Left ventricle myocardium inferior (tissue), 1 donor: ENCODE measurements around the gene AGTR1. TPM values are rescaled to one million over a fixed set of nuclear protein-coding genes. Genes with fewer than 3 reads are reported as not detected.

Source experiments
- DNase-seq: peaks from one replicate; pipeline ENCODE4 v3.0.0-alpha.2; 2020
- H3K27ac ChIP-seq: fragments of 200-600 bp; replicated peaks from 2 replicates; pipeline ENCODE4 v1.8.0; 2021
- H3K27me3 ChIP-seq: fragments of 200-600 bp; 2 replicates; pipeline ENCODE4 v1.8.0; 2021; ENCODE audit warnings: low read depth
- H3K36me3 ChIP-seq: fragments of 200-600 bp; 2 replicates; pipeline ENCODE4 v1.8.0; 2021
- H3K4me1 ChIP-seq: fragments of 200-600 bp; 2 replicates; pipeline ENCODE4 v1.8.0; 2021
- H3K4me3 ChIP-seq: fragments of 200-600 bp; 2 replicates; pipeline ENCODE4 v1.8.0; 2021; ENCODE audit warnings: mild to moderate bottlenecking, moderate library complexity
- H3K9me3 ChIP-seq: fragments of 200-600 bp; replicated peaks from 2 replicates; pipeline ENCODE4 v1.8.0; 2021
- CTCF ChIP-seq: fragments of 200-600 bp; IDR thresholded peaks from 2 replicates; pipeline ENCODE4 v1.8.0; 2021; ENCODE audit warnings: antibody characterized with exemption, mild to moderate bottlenecking, borderline replicate concordance
- intact Hi-C: fragments of 100-400 bp; cut with micrococcal nuclease; formaldehyde crosslinking; loops from one replicate; pipeline ENCODE4 v1.11.0; 2022
- long read RNA-seq: library from polyadenylated mRNA; unstranded; transcript quantifications from one replicate; pipeline ENCODE4 v2.0.0, GENCODE V29; 2021
- total RNA-seq: library from RNA; stranded (reverse); fragmentation: NEBNext Ultra II Directional; extraction: Animal tissue kit (Norgen Biotek cat#: 25700); gene quantifications from one replicate; pipeline ENCODE4 v1.2.1, GENCODE V29; 2021
- donor health status: DM: no; HTN: yes; CAD: no; lungs with severe emphysema.

Gene AGTR1
- 1.2 TPM for total RNA-seq
- long read RNA-seq, partial matches to known transcripts = 0 of 2 reads
- long read RNA-seq, other reads (novel, unspliced or antisense) = 0 of 2 reads

GRCh38 chr3:148697306-148698189, at the start of gene AGTR1:
AGTR1 (plus strand) TSS chr3:148697903; CDS start chr3:148741036, 43,133 bp downstream.
- Histone ChIP-seq H3K4me3 (peak within 1 kb of the TSS; percentile 68), H3K27ac (peak within 1 kb of the TSS; percentile 51), H3K4me1 (no peaks in the 10 kb centered on the region), H3K9me3 (no peaks in the 10 kb centered on the region), H3K27me3 (peaks cover 27% of the 10 kb centered on the region), H3K36me3 (no peaks in the 10 kb centered on the region)
- peak; percentile 72 for DNase-seq
- no peak for TF ChIP-seq CTCF
- intact Hi-C loops = no loop called here

GRCh38 chr3:148648685-148649352, 48.9 kb upstream of the AGTR1 start:
- H3K36me3 ChIP-seq = no peaks in the 10 kb centered on the region
- peak overlapping the region; percentile 50 for H3K27ac ChIP-seq
- no peak for DNase-seq
- no peak for TF ChIP-seq CTCF
- H3K9me3 ChIP-seq = no peaks in the 10 kb centered on the region
- no peaks in the 10 kb centered on the region for H3K27me3 ChIP-seq
- intact Hi-C loops = no loop called here
- H3K4me3 ChIP-seq = no peak overlapping the region
- H3K4me1 ChIP-seq = no peaks in the 10 kb centered on the region

- no peak for TF ChIP-seq CTCF
- intact Hi-C loops = no loop called here
- Histone ChIP-seq H3K27me3 (no peaks in the 10 kb centered on the region), H3K27ac (no peak overlapping the region), H3K9me3 (peaks cover 8% of the 10 kb centered on the region), H3K36me3 (no peaks in the 10 kb centered on the region), H3K4me1 (no peaks in the 10 kb centered on the region), H3K4me3 (no peak overlapping the region)
- no peak for DNase-seq
Measured at GRCh38 chr3:148651549-148651948, 46.2 kb upstream of the AGTR1 start.

GRCh38 chr3:148654433-148654832, 43.3 kb upstream of the AGTR1 start:
- Histone ChIP-seq H3K36me3 (no peaks in the 10 kb centered on the region), H3K27ac (no peak overlapping the region), H3K4me1 (no peaks in the 10 kb centered on the region), H3K4me3 (no peak overlapping the region), H3K27me3 (no peaks in the 10 kb centered on the region), H3K9me3 (peaks cover 8% of the 10 kb centered on the region)
- intact Hi-C loops = no loop called here
- no peak for DNase-seq
- no peak for TF ChIP-seq CTCF

- Histone ChIP-seq H3K27me3 (no peaks in the 10 kb centered on the region), H3K9me3 (peaks cover 8% of the 10 kb centered on the region), H3K27ac (no peak overlapping the region), H3K36me3 (no peaks in the 10 kb centered on the region), H3K4me3 (no peak overlapping the region), H3K4me1 (no peaks in the 10 kb centered on the region)
- intact Hi-C loops = no loop called here
- no peak for TF ChIP-seq CTCF
- DNase-seq = no peak
Measured at GRCh38 chr3:148657470-148657869, 40.2 kb upstream of the AGTR1 start.
